ENCODE data around the gene FHIT.

Gene FHIT

GRCh38 chr3:59772416-59773408 is 1478.5 kb downstream of the FHIT start:
- DNase-seq (ENCODE audit: low read depth), result no peak
- TF ChIP-seq CTCF (conservative IDR thresholded peaks at IDR 0.05; ENCODE audit: low read depth, low read length), result no peak
- H3K4me3 ChIP-seq (ENCODE audit: low read length), result no peak overlapping the region

- TF ChIP-seq CTCF (conservative IDR thresholded peaks at IDR 0.05; ENCODE audit: low read depth, low read length), result no peak
- no peak for DNase-seq (ENCODE audit: low read depth)
- H3K4me3 ChIP-seq (ENCODE audit: low read length), result no peak overlapping the region
Observed at GRCh38 chr3:59771768-59772181, 1479.5 kb downstream of the FHIT start.

- no peak for DNase-seq (ENCODE audit: low read depth)
- no peak for TF ChIP-seq CTCF (conservative IDR thresholded peaks at IDR 0.05; ENCODE audit: low read depth, low read length)
- no peak overlapping the region for H3K4me3 ChIP-seq (ENCODE audit: low read length)
Observed at GRCh38 chr3:59769127-59769750, 1482.0 kb downstream of the FHIT start.

GRCh38 chr3:59766200-59766872 is 1484.9 kb downstream of the FHIT start:
- TF ChIP-seq CTCF (conservative IDR thresholded peaks at IDR 0.05; ENCODE audit: low read depth, low read length), result no peak
- DNase-seq (ENCODE audit: low read depth), result no peak

GRCh38 chr3:59764171-59764570 is 1487.1 kb downstream of the FHIT start:
- no peak for TF ChIP-seq CTCF (conservative IDR thresholded peaks at IDR 0.05; ENCODE audit: low read depth, low read length)
- no peak overlapping the region for H3K4me3 ChIP-seq (ENCODE audit: low read length)
- no peak for DNase-seq (ENCODE audit: low read depth)

More at GRCh38 chr3:59766200-59766872, 1484.9 kb downstream of the FHIT start:
- no peak overlapping the region for H3K4me3 ChIP-seq (ENCODE audit: low read length)

GRCh38 chr3:59762941-59763340 is 1488.3 kb downstream of the FHIT start:
- no peak for TF ChIP-seq CTCF (conservative IDR thresholded peaks at IDR 0.05; ENCODE audit: low read depth, low read length)
- no peak for DNase-seq (ENCODE audit: low read depth)

More at GRCh38 chr3:59762941-59763340, 1488.3 kb downstream of the FHIT start:
- H3K4me3 ChIP-seq (ENCODE audit: low read length), result no peak overlapping the region
